PFSK-1 (cell line): ENCODE measurements around the gene KIF3A.

Experiments used
- POLR2AphosphoS5 ChIP-seq: IDR thresholded peaks from 2 replicates; pipeline ENCODE4 v1.6.1; 2012; ENCODE audit warnings: low read depth, mild to moderate bottlenecking, control low read depth, low read length, moderate library complexity
- SIN3A ChIP-seq: IDR thresholded peaks from 2 replicates; pipeline ENCODE4 v1.6.1; 2012; ENCODE audit warnings: mild to moderate bottlenecking, low read length, moderate library complexity, borderline replicate concordance; ENCODE audit not compliant: insufficient read depth
- TAF1 ChIP-seq: IDR thresholded peaks from 2 replicates; pipeline ENCODE4 v1.6.1; 2012; ENCODE audit warnings: low read length, control low read depth, borderline replicate concordance; ENCODE audit not compliant: insufficient read depth

- TF ChIP-seq POLR2AphosphoS5 (no peak), SIN3A (no peak), TAF1 (no peak)
Observed at GRCh38 chr5:132774896-132775295, 37.5 kb upstream of the KIF3A start.
